Retina (tissue), 1 donor: ENCODE results near the gene VTA1.
A peak's percentile ranks its signal among the peaks of the same experiment; 100 is the strongest.
"Not testable (repeated sequence)": the region's sequence is repeated elsewhere in the genome, so short reads cannot be mapped to it uniquely, and the experiment has no call there.

Source experiments
- DNase-seq: peaks from one replicate; pipeline ENCODE4 v3.0.0-alpha.2; 2016

Gene VTA1

GRCh38 chr6:142229518-142230270 is 82.6 kb downstream of the VTA1 start:
- DNase-seq: not testable (repeated sequence)

GRCh38 chr6:142232206-142233044 is 85.4 kb downstream of the VTA1 start:
- DNase-seq: peak; percentile 68

GRCh38 chr6:142233945-142234682 is 87.1 kb downstream of the VTA1 start:
- no peak for DNase-seq

DNA sequence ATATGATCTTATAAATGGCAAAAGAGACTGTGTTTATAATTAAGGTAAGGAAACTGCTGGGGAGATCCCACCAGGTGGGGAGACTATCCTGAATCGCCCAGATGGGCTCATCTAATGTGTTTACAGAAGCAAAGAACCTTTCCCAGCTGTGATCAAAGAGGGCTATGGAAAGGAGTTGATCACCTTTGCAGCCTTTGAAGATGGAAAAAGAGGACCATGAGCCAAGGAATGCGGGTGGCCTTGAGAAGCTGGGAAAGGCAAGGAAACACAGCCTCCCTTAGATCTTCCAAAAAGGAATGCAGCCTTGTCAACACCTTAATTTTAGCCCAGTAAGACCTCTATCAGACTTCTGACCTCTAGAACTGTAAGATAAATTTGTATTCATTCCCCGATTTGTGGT is 88.2 kb downstream of the VTA1 start:
- DNase-seq: no peak

DNA sequence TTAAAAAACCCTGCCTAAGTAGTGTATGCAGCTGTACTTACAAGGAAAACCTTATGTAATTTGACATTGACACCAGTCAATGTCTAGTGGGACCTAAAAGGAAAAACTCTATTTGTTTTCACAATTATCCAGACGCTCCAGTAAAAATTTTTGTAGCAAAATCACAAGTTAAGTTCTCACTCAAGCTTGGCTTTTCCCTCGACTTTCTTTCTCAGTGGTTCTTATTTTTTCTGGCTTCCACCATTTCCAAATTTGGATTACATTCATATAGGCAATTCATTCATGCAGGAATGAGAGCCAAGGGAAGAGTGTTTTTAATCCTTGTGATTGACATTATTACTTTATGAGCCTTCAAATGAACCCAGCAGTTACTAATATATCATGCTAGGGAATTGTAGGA is 88.7 kb downstream of the VTA1 start:
- no peak for DNase-seq

GRCh38 chr6:142236691-142237090 is 89.6 kb downstream of the VTA1 start:
- no peak for DNase-seq

DNA sequence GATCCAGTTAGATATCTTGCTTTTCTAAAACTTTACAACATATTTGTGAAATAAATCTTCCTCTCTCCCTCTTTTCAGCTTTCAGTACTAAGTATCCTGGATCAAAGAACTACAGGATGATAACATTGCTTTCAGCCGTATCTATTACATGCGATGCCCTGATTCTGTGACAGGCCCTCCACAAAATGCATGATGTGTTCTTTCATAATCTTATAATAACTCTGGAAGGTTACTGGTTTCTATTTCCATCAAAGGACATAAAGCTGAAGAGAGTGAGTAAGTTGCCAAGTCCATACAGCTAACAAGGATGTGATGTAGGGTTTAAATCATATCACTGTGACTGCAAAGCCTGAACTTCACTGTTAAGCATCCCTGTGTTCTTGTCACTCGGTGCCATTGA is 91.8 kb downstream of the VTA1 start:
- DNase-seq: no peak

DNA sequence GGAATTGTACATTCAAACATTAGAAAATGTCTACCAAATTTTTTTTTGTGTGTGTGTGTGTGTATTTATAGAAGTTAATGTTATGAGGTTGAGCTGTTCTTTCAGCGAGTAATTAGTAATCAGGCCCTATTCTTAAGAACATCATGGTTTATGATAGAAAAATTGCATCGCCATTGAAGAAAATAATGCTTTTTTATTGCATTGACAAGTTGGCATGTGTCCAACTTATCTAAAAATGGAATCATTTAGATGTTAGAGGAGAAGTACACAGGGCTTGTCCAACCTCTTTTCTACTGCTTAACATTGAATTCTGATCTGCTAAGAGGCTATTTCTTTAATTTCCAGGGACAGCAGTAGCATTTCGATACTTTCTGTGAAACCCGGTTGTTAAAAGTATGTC is 93.1 kb downstream of the VTA1 start:
- DNase-seq: no peak

DNA sequence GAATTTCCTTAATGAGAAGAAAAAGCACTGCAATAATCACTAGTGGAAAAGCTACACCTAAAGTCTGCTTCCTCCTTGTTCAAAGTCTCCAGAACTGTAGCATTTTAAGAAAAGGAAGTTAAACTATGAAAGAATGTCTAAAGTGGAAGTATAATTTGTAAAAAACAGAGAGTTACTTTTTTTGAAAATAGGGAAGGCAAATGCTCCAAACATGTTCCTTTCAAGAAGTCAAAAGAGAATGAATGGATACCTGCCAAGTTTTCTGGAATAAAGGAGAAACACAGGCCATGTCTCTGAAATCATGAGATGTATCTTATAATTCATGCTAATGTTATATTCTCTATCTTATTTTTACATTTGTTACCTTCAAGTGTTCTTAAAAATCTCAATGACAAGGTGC is 94.0 kb downstream of the VTA1 start:
- DNase-seq: no peak

DNA sequence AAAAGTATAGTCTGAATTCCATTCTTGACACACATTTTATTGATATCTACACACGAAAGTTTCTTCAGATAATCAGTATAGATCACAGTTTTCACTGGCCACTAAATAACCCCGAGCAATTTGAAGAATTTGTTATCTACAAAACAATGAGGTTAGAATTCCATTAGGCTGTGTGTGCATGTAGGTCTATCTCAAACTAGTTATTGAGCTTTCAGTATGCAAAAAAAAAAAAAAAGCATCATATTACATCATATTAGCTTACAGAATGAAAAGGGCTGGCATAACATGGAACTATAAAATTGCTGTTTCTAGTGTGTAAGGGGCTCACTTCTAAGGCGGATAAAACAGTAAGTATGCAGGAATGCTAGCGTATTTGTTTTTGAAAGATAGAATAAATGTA is 95.2 kb downstream of the VTA1 start:
- no peak for DNase-seq

DNA sequence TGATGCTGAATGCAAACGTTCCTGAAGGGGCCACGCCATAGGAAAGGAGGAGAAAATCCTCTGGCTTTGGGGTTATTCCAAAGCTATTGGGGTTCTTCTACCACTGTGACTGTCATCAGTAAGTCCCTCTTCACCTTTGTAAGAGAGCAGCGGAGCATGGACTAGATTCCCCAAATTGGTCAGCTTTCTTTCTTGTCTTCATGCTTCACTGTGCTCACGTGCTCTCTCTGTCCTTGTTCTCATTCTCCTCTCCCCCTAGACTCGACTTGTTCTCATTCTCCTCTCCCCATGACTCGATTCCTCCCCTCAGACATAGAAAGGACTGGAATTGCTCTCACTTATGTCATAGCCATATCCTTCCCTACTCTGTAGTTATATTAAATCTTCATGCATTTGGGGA is 99.9 kb downstream of the VTA1 start:
- DNase-seq: no peak

GRCh38 chr6:142249266-142249665 is 102.2 kb downstream of the VTA1 start:
- DNase-seq: no peak

- DNase-seq: no peak
Observed at GRCh38 chr6:142251930-142252445, 104.9 kb downstream of the VTA1 start.

DNA sequence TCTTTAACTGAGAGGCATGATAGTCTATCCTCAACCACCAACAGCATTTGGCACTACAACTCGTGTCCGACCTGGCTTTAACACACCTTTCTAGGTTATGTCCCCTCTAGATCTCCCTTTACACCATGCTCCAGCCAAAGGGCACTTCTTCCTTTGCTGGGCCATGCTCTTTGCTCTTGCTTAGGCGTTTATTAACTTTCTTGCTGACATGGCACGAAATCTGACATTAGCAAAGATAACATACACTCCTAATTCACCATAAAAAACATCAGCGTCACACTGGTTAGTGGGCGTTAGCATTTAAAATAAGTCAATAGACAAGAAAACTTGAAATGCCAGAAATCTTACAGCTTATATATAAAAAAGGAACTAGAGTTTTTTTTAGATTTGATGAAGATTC is 107.5 kb downstream of the VTA1 start:
- DNase-seq: no peak

- DNase-seq: no peak
Observed at GRCh38 chr6:142255785-142256184, 108.7 kb downstream of the VTA1 start.

DNA sequence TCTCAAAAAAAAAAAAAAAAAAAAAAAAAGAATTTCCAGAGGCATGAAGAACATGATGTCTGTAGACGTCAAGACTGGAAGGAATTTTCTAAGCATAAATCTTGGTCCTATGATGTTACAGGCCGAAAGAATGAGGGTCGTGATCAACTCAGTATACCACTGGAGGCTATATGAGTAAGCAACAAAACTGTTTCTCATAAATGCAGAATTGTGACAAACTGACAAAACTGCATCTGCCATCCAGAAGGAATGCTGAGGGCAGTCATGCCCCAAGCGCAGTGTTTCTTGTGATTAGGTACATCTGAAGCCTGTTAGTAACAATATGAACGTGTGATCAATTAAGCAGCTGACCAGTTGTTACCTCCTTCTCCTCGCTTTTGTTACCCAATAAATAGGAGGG is 111.2 kb downstream of the VTA1 start:
- DNase-seq: no peak

GRCh38 chr6:142258757-142259156 is 111.7 kb downstream of the VTA1 start:
- no peak for DNase-seq

GRCh38 chr6:142260748-142261147 is 113.7 kb downstream of the VTA1 start:
- DNase-seq: no peak

GRCh38 chr6:142262231-142262630 is 115.2 kb downstream of the VTA1 start:
- DNase-seq: no peak

GRCh38 chr6:142265476-142265875 is 118.4 kb downstream of the VTA1 start:
- no peak for DNase-seq

- no peak for DNase-seq
Observed at GRCh38 chr6:142266060-142266459, 119.0 kb downstream of the VTA1 start.

DNA sequence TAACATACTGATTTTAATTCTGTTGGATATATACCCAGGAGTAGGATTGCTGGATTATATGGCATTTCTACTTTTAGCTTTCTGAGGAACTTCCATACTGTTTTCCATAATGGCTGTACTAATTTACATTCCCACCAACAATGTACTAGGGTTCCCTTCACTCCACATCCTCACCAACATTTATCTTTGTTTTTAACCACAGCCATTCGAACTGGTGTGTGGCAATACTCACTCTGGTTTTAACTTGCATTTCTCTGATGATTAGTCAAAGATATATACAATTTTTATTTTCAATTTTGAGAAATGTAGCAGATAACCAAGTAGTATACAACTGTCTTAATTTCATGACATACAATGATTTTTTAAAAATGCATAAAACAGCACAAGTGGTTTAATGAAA is 124.4 kb downstream of the VTA1 start:
- no peak for DNase-seq
